ENCODE data around the gene PLEKHM3. TPM values are rescaled to one million over a fixed set of nuclear protein-coding genes. Genes with fewer than 3 reads are reported as not detected.

The PLEKHM3 gene
- polyA plus RNA-seq, 12 donors = 6.5 to 11.7 (median 8.1) TPM; not detected in 1

DNA sequence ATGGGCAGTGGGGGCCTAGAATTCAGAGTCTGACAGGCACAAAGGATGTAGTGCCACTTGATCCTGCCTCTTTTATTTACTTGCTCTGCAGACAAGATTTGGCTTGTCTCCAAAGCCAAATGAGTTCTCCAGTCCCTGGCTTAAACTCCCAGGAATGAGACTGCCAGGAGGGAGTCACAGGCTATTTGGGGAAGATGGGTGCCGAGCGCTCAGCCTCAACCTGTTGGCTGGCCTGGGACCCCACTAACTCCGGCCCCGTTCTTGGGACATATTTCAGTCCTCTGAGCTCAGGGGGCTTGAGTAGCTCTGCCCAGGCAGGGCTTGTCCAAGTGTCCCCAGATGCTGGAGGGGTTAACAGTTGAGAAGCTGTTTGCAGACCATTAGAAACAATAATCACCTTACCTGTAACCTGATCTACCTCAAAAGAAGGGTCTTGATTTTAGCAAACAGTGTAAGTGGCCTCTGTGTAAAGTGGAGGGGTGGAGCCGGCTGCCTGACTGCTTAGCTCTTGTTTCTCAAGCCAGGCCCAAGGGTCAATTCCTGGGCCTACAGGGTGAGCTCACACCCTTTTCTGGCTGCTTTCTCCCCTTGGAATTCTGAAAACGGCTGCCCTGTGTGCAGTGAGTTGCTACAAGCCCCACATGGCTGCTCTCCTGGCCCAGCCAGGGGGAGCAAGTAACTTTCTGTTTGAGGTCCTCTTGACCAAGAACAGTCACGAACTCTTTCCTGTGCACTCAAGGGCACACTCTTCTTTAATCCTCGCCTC is 228.6 kb downstream of the PLEKHM3 start:
- no peak for DNase-seq

DNA sequence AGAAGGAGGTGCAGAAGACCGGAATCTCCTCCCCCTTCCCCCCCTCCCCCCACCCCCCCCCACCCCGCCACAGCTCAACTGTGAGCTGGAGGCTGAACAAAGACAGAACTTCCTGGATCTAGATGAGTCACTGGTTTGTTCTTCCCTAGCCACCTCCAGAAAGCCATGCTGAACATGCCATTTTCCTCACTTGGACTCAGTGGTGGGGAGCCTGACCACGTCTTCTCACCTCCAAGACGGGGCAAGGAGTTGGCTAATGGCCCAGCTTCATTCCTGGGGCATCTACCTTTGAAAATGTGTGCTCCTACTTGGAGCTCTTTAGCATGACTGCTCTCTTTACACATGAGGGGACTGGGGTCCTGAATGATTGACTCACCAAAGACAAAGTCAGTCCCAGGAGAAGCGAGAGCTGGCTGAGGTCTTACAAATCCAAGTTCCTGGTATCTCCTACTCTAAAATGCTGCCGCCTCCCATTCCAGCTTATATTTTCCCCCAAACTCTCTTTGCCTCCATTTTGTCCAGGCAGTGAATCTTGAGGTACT is 233.0 kb downstream of the PLEKHM3 start:
- no peak for DNase-seq

DNA sequence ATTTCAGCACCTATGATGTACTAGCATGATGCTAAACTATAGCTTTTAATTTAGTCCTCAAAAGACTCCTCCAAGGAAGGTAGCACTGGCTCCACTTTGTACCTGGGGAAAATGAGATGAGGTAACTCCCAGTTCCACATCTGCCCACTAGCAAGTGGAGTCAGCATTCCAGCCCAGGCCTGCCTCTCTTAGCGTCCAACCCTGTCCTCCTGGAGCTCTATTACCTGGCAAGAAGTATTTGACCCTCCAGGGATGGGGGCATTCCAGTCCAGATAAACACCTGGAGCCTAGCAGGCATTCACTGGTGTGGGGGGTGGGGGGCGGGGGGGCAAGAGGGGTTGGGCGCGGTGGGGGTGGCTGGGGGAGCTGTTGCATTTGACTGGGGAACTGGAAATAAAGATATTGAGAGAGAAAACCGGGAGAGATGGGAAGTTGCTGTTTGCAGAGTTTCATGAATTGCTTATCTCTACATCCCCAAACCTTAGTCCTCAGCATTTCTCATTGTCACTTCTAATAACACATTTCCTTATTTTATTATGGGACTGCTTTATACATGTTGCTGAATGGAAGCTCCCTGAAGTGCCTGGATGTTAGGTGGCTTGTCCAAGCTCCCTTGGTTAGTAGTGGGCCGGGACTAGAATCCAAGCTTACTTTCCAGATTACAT is 233.6 kb downstream of the PLEKHM3 start:
- no peak for DNase-seq

DNA sequence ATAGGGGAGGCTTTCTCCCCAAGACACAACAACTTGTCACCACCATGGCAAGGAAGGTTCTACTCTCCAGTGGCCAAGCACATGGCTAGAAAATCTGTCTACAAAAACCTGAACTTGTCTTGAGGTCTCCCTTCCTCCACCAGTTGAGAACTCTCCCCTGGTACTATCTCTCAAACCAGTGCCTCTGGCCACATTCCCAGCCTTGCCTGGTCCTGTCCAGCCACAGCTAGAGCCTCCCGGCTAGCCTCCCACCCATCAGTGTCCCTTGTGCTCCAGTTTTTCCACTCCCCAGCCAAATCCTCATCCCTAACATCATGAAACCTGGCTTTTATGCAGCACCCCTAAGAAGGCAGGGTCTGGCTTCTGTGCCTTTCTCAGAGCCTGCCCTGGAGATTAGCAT is 234.4 kb downstream of the PLEKHM3 start:
- DNase-seq = no peak

DNA sequence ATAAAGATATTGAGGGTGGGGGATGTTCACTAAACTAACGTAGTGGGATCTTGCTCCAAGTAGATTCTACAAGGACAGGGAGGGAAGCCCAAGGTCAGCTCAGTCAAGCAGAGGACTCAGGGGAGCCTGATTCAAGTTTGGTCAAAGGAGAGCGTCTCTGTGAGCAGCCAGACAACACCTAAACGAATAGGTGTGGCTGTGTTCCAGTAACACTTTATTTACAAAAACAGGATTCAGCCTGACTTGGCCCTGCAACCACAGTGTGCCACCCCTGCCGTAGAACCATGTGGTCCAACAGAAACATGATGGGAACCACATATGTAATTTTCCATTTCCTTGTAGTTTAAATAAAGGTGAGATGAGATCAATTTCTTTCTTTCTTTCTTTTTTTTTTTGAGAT is 237.5 kb downstream of the PLEKHM3 start:
- no peak for DNase-seq

DNA sequence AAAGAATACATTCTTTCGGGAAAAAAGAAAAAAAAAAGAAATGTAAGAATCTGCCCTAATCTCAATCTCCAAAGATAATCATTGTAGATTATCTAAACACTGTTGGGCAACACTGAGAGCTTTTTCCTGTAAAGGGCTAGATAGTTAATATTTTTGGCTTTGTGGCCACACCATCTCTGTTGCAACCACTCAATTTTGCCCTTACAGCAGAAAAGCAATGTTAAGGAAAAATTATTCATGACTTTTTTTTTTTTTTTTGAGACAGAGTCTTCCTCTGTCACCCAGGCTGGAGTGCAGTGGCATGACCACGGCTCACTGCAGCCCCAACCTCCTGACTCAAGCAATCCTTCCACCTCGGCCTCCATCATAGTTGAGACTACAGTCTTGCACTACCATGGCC is 238.3 kb downstream of the PLEKHM3 start:
- DNase-seq = no peak

DNA sequence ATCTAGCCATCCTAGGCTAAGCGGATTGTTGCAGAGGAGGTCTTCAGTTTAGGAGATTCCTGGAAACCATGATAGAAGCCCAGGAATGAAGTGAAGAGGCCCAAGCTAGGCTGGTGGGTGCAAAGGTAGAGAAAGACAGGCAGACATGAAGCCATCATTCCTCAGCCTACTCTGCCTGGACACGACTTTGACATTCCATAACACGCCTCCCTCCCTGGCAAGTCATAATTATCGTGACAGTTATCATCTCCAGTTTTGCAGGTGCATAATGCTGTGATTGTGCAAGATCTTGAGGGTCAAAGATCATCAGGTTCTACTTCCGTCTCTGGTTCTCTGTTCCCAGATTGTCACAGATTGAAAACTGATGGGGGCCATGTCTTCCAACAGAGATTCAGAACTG is 240.4 kb downstream of the PLEKHM3 start:
- no peak for DNase-seq

DNA sequence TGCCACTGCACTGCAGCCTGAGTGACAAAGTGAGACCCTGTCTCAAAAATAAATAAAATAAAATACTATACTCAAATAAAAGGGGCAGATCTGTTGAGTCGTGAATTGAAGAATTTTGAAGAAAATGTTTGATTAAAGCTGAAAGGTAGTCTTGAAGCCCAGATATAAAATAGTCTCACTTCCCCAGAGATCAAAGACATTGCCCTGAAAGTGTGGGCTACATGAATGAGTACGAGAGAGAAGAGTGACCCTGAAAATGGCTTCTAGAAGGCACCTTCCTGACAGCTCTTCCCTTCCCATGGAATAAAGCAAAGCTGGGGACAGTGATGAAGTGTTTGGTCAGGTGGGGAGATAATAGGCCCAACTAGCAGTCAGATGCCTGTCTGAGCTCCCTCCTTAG is 241.8 kb downstream of the PLEKHM3 start:
- DNase-seq = no peak

DNA sequence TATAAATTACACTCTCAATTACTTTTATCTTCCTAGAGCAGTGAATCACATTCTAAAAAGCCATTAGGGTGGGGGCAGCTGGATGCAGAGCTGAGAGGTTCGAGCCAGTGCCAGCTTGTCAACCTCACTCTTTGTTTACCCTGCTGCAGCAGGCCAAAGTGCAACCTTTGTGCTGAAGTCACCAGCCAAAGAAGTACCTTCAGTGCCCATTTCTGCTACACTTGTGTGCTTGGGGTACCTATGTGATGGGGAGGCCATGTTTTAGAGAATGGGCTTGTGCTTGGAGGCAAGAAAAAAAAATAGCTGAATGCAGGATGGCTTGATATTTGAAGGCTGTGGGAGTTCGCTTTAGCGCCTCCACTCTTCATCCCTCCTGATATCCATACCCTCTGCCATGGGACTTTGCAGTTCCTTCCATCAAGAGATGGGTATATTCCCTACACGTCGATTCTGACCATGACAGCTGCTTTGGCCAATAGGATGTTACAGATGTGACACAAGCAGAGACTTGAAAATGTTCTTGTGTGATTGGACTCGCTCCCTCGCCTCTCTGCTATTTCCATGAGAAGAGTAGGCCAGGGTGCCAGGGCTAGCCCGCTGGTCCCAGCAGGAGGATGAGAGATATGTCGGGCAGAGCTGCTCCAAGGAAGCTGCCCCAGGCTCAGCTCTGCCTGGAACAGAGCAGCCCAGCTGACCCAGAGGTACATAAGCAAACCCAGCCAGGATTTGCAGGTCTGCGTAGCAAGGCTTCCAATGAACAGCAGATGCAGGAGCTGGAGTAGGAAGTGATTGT is 242.9 kb downstream of the PLEKHM3 start:
- DNase-seq = no peak

DNA sequence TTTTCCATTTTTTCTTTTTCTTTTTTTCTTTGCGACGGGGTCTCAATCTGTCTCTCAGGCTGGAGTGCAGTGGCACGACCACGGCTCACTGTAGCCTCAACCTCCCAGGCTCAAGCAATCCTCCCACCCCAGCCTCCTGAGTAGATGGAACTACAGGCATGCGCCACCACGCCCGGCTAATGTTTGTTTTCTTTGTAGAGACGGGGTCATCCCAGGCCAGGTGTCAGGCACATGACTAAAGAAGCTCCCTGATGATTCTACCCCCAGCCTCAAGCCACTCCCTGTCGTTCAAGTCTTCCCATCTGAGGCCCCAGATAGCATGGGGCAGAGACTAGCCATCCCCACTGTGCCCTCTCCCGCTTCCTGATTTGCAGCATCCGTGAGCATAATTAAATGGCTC is 245.8 kb downstream of the PLEKHM3 start:
- DNase-seq = no peak

DNA sequence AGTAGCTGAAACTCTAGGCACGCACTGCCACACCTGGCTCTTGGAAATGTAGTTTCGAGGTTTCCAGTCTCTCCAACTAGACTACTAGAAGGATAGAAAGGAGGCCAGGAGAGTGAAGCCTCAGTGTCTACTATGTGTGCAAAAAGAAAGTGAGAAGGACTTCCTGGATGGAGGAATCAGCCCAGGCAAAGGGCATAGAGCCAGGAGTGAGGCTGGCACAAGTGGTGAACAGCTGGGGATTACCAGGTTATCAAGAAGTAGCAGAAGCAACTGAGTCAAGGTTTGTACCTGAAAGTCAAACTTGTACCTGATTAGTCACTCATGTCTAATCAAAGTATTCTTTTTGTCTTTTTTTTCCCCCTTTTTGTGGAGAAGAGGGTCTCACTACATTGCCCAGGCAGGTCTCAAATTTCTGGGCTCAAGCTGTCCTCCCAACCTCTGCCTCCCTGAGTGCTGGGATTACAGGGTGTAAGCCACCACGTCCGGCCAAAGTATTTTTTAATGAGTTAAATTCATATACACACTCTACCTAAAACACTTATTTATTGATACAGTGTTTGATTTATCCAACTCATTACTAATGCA is 246.9 kb downstream of the PLEKHM3 start:
- DNase-seq = no peak

DNA sequence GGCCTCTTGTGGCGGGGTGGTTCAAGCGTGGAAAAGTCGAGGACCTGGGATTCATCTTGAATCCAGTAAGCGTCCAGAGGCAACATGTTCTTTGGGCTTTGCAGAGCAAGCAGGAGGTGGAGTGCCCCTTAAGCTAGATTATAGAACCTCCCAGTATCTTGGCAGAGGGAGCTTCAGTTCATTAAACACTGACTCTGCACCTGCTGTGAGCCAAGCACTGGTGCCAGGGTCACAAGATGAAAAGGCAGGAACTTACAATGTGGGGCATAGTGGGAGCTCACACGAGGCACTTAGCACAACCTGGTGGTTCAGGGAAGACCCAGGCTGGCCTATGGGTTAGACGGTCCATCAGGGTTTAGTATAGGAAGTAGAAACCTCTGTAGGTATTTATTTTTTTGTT is 248.2 kb downstream of the PLEKHM3 start:
- no peak for DNase-seq

DNA sequence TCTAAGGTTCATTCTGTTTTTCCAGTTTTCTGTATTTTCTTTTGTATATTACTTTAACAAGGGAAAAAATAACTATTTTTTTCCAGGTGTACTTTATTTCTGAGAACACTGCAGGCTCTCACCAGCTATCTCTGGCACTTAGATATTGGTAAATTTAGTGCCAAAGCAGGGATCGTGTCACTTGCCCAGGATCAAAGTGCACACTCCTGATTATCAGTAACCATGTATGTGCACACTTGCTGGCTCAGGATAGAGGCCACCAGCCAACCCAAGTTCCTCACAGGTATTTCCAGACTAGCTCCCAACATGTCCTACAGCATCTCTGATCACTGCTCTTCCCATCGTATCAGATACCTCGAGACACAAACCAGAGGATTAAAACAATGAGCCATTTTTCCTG is 249.9 kb downstream of the PLEKHM3 start:
- DNase-seq = no peak

DNA sequence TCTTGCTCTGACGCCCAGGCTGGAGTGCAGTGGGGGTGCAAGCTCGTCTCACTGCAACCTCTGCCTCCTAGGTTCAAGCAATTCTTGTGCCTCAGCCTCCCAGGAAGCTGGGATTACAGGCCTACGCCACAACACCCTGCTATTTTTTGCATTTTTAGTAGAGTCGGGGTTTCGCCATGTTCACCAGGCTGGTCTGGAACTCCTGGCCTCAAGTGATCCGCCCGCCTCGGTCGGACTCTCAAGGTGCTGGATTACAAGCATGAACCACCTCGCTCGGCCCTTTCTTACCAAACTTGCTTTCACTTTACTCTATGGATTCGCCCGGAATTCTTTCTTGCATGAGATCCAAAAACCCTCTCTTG is 252.5 kb downstream of the PLEKHM3 start:
- no peak for DNase-seq

DNA sequence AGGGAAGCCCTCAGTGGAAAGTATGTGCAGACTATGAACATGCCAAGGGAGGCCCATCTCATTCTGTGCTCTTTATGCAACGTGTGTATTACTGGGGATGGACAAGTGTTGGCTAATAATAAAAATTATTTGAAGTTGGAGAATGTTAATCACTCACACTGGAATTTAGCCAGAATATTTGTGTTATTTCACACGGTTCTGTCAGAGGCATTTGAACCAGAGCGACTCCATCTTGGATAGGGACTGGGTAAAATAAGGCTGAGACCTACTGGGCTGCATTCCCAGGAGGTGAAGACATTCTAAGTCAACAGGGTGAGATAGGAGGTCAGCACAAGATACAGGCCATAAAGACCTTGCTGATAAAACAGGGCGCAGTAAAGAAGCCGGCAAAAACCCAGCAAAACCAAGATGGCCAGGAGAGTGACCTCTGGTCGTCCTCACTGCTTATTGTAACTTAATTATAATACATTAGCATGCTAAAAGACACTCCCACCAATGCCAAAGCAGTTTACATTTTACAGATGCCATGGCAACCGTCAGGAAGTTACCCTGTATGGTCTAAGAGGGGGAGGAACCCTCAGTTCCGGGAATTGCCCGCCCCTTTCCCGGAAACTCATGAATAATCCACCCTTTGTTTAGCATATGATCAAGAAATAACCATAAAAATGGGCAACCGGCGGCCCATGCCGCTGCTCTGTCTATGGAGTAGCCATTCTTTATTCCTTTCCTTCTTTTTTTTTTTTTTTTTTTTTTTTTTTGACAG is 253.1 kb downstream of the PLEKHM3 start:
- no peak for DNase-seq

DNA sequence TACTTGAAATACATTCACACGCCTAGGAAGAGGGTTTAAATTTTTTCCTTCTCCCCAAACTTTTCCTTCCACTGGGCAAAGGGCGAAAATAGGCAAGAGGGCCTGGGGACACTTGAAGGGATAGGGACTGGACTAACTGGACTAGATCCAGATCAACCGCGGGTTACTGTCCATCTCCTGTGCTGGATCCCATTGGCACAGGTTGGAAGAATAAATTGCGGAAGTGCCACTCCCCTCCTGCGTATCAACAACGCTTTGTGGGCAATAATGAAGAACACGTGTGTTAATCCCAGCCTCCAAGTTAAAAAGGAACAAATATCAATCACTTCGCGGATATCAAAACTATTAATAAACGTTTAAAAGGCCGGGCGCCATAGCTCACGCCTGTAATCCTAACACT is 253.9 kb downstream of the PLEKHM3 start:
- no peak for DNase-seq

Other genes with a start within 250 kb of the PLEKHM3 start
- gene CRYGD, start 99.0 kb upstream of the PLEKHM3 start, polyA plus RNA-seq (ENCODE audit: insufficient read length in 12 of 12) = not detected
- not detected for gene CRYGC, start 104.3 kb upstream of the PLEKHM3 start, polyA plus RNA-seq (ENCODE audit: insufficient read length in 12 of 12)
- not detected for gene CRYGB, start 120.6 kb upstream of the PLEKHM3 start, polyA plus RNA-seq (ENCODE audit: insufficient read length in 12 of 12)
- not detected for gene CRYGA, start 138.1 kb upstream of the PLEKHM3 start, polyA plus RNA-seq (ENCODE audit: insufficient read length in 12 of 12)
- not detected for gene C2orf80, start 164.5 kb upstream of the PLEKHM3 start, polyA plus RNA-seq (ENCODE audit: insufficient read length in 12 of 12)
- gene IDH1, start 229.5 kb upstream of the PLEKHM3 start, polyA plus RNA-seq (ENCODE audit: insufficient read length in 12 of 12) = 10 to 100 TPM in 11 of 12 donors, not detected in 1; 32.4 to 60.7 (median 44.2) TPM
- 10 to 100 TPM in 11 of 12 donors, not detected in 1; 14.0 to 25.0 (median 19.6) TPM for gene PIKFYVE, start 240.7 kb upstream of the PLEKHM3 start, polyA plus RNA-seq (ENCODE audit: insufficient read length in 12 of 12)

Measured in muscle of arm (tissue), 12 donors.